Peyer's patch (tissue), 4 donors: ENCODE data around the gene PTPRM.

Experiments used
- CTCF ChIP-seq, 6 experiments: fragments of 450-650 bp in 4 of 6; fragments of 200-600 bp in 2 of 6; sonication (generic) in 1 of 6; IDR thresholded peaks; one replicate each; pipeline ENCODE4 v1.5.1; 2017 to 2019; ENCODE audit warnings: antibody characterized with exemption in 6 of 6, mild to moderate bottlenecking in 3 of 6, moderate library complexity in 1 of 6
- POLR2A ChIP-seq, 2 donors: fragments of 450-650 bp; IDR thresholded peaks; one replicate each; pipeline ENCODE4 v1.5.1; 2017; ENCODE audit warnings: antibody characterized with exemption in 2 of 2, mild to moderate bottlenecking in 2 of 2, moderate library complexity in 2 of 2

GRCh38 chr18:8431036-8431435, 863.9 kb downstream of the PTPRM start:
- TF ChIP-seq CTCF (IDR thresholded peaks at IDR 0.05) (no peak), POLR2A (IDR thresholded peaks at IDR 0.05) (no peak)
